DMS153 treated with DMSO at 0.1 percent for 48 hours (cell line): ENCODE measurements around the gene SV2A.
"Not testable (repeated sequence)": the region's sequence is repeated elsewhere in the genome, so short reads cannot be mapped to it uniquely, and the experiment has no call there.

Experiments used
- DNase-seq: peaks from one replicate; lab custom pipeline; 2025; ENCODE audit not compliant: unreplicated experiment; lab: John Stamatoyannopoulos, UW

SV2A gene

GRCh38 chr1:149887196-149887455 is 30.5 kb downstream of the SV2A start:
- DNase-seq = not testable (repeated sequence)

GRCh38 chr1:149886396-149887195 is 31.0 kb downstream of the SV2A start:
- DNase-seq = peak; percentile 99

DNA sequence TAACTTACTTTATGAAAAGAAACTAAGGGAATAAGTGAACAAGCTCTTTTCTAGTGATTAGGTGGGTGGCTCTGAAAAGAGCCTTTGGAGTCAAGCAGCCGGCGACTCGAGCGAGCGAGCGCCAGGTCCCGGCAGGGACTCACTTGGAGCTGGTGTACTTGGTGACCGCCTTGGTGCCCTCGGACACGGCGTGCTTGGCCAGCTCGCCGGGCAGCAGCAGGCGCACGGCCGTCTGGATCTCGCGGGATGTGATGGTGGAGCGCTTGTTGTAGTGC is 31.6 kb downstream of the SV2A start:
- not testable (repeated sequence) for DNase-seq

DNA sequence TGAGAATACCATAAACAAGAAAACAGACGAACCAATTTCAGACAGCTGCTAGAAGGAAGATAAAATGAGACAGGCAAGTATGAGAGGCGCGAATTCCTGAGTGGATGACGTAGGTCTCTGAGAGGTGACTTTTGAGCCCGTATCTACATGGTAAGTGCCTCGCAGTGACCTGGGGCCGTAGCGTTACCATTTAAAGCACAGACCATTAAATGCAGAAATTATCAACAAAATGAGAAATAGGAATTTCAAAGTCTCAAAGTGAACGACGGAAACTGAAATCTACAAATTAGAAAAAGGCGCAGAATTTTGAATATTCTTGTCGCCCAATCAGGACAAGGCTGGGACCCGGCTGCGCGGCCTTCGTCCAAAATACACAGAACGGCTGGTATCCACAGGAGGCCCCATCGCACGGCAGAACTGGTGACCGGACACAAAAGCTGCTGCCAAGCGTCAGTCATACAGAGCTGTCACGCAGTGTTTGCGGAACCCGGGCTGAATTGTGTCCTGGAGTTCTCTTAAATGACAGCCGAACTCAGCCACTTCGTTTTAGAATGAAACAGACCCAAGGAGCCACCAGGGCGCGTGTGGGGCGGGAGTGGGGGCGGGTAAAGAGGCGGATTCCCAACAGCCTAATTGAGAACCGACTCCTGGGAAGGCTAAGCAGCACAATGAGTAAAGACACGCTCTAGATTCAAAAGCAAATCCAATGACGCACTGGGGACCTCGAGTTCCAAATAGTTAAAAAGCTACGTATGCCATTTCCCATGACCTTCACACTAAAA is 32.1 kb downstream of the SV2A start:
- DNase-seq = peak; percentile 98

DNA sequence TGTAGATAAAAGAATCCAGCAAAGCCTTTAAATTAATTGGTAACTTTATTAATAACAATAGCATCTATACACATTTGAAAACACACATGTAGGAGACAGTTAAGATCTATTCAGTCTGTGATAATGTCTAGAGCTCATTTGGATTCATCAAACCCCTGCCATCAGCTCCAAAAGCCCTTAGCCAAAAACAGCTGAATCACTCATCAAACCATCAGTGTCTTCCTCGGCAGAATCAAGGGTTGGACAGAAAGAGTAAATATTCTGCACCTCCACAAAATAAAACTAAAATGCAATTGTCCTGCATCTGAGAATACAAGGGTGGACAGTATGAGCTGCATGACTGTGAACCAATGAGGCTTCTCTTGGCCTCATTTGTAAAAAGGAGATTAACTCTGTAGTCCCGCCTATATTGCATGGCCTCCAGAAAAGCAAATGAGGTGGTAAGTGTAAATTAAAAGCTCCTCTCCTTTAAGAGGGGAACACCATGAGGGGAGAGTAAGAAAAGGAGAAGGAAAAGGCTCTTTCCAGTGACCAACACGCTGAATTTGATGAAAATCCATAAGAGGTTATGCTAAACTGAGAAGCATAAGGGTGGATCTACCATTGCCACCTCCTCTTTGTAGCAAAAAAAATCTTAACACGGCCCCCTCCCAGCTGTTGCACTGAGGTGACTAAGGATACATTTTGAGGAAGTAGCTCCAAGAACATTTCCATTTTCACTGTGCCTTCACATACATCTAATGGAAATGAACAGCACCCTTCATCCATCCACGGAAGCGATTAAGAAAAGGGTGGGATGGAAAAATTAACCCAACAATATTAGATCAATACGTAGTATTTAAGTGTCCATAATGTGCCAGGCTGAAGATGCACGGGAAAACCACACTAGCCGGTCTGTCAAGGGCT is 33.0 kb downstream of the SV2A start:
- DNase-seq = peak; percentile 75

DNA sequence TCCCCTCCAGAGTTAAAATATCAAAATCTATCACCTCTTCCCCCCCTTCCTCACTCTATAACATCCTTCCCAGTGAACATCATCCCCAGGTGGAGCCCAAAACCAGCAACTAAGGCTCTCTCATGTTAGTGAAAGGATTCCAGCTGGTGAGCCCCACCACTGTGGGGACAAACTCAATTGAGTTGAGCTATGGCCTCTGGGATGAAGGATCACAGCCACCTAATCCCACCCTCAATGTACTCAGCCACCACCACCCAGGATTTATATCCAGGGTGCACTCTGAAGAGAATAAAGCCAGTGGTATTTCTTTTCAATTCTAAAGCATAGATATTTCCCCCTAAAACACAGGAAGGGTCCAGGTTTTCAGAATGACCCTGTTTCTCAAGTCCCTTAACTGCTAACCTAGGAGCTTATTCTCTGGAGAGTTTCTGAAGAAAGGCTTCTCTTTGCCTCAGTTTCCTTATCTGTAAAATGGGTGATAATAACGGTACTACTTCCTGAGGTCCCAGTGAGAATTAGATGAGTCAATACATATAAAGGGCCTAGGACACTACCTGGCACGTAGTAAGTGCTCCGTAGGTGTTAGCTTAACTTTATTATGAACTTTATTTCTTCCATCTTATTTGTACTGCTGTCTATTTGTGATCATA is 33.9 kb downstream of the SV2A start:
- no peak for DNase-seq

DNA sequence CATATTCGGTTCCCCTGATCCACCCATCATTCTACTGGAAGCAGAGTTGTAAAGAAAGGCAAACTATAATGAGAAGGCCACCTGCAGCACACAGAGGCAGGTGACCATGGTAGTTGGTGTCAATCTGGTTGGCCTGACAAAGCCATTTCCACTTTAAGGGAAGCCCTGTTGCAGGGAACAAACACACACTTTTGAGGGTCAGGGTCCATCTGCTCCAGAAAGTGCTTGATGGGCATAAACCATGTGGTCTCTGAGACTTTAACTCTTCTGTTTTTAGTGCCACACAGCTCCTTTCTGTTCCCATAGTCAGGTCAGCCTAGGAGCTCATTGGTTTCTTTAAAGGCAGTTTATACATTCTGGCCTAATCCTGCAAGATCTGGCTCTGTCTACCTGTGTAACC is 35.8 kb downstream of the SV2A start:
- DNase-seq = no peak

DNA sequence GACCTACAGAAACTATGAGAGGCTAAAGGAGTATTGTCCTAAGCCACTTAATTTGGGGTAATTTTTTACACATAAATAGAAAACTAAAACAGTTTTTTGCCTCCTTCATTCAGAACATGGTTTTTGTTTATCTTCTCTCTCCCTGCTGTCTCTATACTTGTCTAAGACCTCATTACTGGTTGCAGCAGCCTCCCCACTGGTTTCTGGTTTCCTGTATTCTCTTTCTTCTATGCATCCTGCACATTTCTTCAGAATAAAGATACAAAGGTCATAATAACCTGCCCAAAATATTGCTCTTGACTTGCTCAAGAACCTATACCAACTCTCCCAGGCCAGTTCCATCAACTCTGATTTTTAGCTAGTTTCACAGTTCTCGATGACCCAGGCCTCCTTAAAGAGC is 38.1 kb downstream of the SV2A start:
- no peak for DNase-seq

DNA sequence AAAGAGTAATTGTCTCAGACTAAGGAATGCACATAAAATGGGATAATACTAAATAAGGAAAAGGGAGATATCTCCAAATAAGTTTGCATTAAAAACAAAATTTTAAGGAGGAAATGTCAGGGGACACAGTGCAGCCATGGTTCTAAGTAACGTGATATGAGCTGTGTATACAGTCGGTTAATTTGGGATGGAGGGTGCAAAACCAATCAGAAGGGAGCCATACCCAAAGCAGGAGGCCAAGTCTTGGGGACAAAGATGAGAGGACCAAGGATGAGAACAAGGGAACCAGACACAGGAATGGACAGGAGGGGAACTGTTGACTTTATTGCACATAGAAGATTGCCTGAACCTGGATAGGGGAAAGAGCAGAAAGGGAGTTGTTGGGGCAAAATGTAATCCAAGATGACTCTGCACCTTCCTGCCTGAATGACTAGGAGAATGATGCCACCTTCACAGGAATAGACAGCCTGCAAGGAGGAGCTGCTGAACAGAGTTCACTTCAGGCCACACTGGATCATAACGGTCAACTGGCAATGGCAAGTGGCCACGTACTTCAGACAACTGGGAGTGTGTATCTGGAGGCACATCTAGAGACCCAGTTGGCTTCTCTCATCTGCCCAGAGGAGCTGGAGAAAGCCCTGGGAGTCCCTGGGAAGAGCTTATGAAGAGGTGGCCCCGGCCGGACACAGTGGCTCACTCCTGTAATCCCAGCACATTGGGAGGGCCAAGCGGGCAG is 40.3 kb downstream of the SV2A start:
- DNase-seq = no peak

DNA sequence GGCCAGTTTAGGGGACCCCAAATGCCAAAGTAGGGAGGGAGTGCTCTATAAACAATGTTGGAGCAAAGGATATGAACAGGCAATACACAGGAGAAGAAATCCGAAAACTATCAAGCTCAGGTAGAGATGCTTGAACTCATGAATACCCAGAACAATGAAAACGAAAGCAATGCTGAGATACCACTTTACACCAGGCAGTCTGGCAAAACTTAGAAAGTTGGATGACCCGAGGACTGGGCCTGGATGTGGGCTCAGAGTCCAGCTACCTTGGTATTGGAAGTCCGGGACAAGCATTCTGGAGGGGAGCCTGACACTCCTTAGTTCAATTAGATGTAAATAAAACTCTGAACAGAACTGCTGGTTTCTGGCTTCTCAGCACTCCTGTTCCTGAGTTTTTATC is 44.6 kb downstream of the SV2A start:
- DNase-seq = not testable (repeated sequence)

- not testable (repeated sequence) for DNase-seq
These were observed 50.8 kb downstream of the SV2A start for GRCh38 chr1:149866887-149867286.

GRCh38 chr1:149861497-149862054 is 56.1 kb downstream of the SV2A start:
- DNase-seq = not testable (repeated sequence)

DNA sequence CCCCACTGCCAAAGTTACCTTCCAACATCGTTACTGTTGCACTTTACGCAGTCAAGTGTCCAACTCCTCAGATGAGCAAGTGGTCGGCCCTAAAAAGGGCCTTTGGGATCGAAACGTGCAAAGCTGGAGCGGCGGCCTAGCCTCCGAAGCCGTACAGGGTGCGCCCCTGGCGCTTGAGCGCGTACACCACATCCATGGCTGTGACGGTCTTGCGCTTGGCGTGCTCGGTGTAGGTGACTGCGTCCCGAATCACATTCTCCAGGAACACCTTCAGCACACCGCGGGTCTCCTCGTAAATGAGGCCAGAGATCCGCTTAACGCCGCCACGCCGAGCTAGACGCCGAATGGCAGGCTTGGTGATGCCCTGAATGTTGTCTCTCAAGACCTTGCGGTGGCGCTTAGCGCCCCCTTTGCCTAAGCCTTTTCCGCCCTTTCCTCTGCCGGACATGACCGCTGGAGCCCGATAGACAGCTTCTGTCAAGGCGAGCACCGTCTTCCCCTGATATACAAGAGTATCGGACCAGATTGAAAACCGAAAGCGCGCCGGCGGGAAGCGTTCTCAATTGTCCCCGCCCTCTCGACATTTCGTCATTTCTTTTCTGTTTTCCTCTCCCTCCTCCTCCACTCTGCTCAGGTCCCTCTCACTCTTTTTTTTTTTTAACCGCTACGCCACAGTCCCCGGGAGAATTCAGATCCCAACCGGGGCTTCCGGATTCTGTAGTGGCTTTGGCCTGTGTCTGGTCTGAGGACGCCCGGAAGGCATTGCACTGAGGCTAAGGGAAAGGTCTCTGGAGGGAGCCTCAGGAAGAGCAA is 56.8 kb downstream of the SV2A start:
- not testable (repeated sequence) for DNase-seq

DNA sequence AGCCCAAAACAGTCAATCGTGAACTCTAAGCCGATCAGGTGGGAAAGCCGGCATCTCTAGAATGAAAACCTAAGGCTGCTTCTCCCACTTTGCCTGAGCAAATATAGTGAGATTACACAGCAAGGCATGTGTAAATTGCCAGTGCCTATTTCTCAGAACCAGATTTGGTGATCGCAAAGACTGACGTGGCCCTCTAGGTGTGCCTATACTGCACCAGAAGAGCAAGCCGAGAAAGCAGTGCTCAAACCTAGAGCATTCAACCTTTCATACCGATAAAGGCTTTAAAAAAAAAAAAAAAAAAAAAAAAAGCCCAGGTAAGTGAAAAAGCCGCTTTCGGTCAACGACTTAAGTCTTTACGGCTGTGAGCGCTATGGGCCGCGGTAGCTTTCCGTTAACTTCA is 57.4 kb downstream of the SV2A start:
- DNase-seq = not testable (repeated sequence)
